ENCODE results near the gene PGK1.
"Not testable (repeated sequence)": the region's sequence is repeated elsewhere in the genome, so short reads cannot be mapped to it uniquely, and the experiment has no call there.

The PGK1 gene
- 377 to 615 (median 394) reads per million in 4 experiments for total RNA-seq

DNA sequence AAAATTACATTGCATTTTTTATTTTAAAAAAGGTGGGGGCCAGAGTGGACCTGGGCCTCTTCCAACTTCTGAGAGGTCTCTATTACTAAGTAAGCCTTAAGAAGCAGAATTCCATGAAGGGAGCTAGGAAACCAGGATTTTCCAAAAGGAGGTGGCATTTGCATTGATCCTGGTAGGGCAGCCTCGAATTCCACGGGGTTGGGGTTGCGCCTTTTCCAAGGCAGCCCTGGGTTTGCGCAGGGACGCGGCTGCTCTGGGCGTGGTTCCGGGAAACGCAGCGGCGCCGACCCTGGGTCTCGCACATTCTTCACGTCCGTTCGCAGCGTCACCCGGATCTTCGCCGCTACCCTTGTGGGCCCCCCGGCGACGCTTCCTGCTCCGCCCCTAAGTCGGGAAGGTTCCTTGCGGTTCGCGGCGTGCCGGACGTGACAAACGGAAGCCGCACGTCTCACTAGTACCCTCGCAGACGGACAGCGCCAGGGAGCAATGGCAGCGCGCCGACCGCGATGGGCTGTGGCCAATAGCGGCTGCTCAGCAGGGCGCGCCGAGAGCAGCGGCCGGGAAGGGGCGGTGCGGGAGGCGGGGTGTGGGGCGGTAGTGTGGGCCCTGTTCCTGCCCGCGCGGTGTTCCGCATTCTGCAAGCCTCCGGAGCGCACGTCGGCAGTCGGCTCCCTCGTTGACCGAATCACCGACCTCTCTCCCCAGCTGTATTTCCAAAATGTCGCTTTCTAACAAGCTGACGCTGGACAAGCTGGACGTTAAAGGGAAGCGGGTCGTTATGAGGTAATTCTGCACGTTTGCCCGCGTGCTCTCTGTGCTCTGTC lies at the start of gene PGK1:
Gene PGK1 (plus strand): TSS at position 626 of the 824 bp plus-strand sequence. CDS start 93 bp downstream, at position 719.
- DNase-seq, result peak; percentile 87

GRCh38 chrX:78063687-78064086 lies 40.4 kb upstream of the PGK1 start:
- no peak for DNase-seq

DNA sequence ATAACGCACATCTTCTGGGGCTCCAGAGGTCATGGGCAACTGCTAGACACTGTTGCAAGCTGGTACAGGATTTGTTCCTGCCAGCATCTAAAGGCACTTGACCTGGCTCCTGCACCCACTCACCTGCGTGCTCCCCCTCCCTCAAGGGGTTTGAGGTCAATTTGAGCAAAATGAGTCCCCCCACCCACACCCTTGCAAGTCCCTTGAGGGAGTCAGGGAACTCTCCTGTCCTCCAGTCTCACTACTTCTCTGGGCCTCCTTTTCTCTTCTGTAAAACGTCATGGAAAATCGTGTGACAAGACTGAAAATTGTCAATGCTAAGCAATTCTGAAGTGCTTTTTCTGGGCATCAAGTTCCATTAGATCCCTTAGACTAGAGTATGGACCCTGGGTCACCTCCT lies 39.9 kb upstream of the PGK1 start:
- no peak for DNase-seq

DNA sequence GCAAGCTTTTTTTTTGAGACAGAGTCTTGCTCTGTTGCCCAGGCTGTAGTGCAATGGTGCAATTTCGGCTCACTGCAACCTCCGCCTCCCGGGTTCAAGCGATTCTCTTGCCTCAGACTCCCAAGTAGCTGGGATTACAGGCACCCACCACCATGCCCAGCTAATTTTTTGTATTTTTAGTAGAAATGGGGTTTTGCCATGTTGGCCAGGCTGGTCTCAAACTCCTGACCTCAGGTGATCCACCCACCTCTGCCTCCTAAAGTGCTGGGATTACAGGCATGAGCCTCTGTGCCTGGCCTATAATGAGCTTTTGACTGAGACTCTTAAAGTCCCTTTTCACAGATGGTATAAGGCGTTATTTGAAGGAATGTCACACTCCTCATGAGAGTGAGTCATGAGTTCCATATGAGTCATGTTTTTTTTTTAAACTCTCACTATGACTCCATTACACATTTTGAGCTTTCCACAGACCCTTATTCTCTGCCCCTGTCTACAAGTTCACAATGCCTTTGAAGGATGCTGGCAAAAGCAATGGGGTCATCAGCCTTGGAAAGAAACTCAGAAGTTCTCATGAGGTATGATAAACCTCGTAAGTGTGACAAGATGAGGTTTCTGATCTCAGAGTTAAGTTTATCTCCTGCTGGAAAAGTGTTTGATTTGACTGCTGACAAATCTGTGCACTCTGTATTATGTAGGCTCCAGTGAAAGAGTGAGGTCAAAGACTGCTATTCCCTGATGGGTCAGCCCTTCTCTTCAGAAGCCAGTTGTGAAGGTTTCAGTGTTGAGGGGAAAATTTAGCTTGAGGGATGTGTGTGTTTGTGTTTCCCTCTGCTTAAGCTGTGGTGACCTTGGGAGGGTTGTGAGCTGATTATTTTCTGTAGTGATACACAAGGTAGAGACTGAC lies 39.1 kb upstream of the PGK1 start:
- DNase-seq, result not testable (repeated sequence)

DNA sequence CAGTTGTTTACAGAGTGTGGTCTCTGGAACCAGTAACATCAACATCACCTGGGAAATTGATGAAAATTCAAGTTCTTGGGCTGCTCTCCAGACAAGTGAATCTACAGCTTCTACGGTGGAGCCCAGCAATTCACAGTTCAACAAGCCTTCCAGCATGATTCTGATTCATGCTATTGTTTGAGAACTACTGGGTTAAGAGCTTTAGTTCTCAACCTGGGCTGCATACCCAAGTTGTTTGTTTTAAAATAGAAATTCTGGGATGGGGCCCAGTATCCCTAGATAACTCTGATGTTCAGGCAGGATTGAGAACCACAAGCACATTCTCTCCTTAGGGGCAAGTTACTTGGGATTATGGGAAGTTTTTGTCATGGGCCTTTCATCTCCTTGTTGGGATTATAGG lies 37.9 kb upstream of the PGK1 start:
- no peak for DNase-seq

DNA sequence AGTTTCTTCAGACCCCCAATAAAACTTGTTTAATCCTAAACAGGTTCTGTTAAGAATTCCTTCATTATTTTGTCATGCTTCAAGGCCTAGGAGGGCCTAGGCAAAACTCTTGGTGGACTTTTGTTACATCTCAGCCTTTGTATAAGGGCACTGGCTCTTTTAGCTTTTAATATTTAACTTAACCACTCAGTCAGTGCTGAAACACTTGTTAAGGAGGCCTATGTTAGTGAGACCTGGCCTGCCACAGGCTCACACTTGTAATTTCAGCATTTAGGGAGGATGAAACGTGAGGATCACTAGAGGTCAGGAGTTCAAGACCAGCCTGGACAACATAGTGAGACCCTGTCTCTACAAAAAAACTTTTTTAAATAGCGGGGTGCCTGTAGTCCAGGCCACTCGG lies 32.7 kb upstream of the PGK1 start:
- DNase-seq, result no peak

DNA sequence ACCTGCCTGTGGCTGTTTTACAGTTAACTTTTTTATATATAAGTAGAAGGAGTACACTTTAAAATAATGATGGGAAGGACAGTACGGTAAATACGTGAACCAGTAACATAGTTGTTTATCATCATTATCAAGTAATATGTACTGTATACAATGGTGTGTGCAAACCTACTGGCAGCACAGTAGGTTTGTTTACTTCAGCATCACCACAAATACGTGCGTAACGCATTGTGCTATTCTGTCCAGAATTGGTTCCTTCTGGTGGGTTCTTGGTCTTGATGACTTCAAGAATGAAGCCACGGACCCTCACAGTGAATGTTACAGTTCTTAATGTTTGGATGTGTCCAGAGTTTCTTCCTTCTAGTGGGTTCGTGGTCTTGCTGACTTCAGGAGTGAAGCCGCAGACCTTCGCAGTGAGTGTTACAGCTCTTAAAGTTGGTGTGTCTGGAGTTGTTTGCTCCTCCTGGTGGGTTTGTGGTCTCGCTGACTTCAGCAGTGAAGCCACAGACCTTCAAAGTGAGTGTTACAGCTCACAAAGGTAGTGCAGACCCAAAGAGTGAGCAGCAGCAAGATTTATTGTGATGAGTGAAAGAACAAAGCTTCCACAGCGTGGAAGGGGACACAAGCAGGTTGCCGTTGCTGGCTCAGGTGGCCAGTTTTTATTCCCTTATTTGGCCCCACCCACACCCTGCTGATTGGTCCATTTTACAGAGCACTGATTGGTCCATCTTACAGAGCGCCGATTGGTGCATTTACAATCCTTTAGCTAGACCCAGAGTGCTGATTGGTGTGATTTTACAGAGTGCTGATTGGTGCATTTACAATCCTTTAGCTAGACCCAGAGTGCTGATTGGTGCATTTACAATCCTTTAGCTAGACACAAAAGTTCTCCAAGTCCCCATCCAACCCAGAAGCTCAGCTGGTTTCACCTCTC lies 30.6 kb upstream of the PGK1 start:
- DNase-seq, result peak; percentile 18

GRCh38 chrX:78074088-78074487 lies 30.0 kb upstream of the PGK1 start:
- DNase-seq, result no peak

- DNase-seq, result no peak
These were observed 28.2 kb upstream of the PGK1 start for GRCh38 chrX:78075787-78076389.

GRCh38 chrX:78081413-78081812 lies 22.6 kb upstream of the PGK1 start:
- not testable (repeated sequence) for DNase-seq

DNA sequence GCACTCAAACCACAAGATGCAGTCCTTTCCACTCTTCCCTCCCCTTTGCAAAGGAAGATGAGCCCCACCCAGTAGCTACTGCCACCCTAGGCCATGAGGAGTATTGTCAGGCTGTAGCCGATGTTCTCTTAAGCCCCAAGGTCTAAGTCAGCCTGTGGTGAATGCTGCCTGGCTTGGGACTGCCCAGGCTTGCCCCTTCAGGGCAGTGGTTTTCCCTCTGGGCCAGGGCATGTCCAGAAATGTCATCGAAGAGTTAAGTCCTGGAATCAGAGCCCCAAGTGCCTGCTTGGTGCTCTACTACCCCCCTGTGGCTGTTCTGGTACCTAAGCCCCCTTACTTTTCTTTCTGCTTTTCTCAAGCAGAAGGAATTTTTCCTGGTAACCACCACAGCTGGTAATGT lies 11.8 kb upstream of the PGK1 start:
- no peak for DNase-seq

DNA sequence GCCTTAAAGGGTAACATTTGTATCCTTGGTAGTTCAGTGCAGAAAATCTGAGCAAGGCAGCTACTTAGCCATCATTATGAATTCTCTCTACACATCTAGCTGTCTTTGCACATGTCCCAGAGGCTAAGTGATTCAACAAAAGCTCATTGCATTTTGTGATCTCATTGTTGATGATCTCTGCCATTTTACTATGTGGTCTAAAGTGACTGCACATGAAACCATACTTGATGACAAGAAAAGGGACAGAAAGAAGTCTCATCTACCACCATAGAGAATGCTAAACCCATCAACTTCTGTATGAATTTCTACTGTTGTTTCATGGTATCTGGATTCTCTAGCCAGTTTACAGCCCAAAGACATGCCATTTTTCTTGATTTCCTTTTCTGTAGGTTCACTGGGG lies 5.9 kb upstream of the PGK1 start:
- DNase-seq, result no peak

- DNase-seq, result no peak
These were observed 2.0 kb upstream of the PGK1 start for GRCh38 chrX:78102091-78102490.

- no peak for DNase-seq
These were observed 936 bp upstream of the PGK1 start for GRCh38 chrX:78103001-78103622.

DNA sequence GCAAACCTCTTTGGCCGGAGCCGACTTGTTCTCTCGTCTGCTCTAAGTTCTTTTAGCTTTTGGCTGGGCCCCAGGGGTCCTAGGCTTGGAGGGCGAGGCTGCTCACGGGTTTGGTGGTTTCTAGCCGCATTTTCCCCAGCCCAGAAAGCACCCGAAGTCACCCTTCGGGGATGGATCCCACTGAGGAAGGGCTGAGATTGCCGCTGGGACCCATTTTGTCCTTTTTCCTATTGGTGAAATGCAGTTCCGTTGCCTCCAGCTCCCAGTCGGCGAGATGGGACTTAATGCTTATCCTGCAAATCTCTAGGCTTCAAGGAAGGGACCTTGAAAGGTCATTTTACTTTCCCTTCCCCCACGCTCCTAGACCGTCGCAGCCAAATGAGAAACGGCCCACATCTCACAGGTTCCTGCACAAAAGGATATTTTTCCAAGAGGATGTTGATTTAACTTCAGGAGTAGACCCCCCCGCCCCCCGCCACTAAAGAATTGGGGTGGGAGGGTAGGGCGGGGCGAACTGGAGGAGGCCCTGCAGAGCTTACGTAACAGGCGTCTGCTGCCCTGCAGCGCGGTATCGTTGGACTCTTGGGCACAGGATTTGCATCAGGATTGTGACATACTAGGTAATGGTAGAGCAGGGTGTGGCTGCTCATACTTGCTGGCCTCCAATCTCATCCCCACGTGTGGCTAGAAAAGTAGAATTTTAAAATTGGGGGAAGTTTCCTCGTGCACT lies 564 bp downstream of the PGK1 start:
- DNase-seq, result peak; percentile 9

GRCh38 chrX:78105944-78106650 lies 2.0 kb downstream of the PGK1 start:
- DNase-seq, result peak; percentile 0

DNA sequence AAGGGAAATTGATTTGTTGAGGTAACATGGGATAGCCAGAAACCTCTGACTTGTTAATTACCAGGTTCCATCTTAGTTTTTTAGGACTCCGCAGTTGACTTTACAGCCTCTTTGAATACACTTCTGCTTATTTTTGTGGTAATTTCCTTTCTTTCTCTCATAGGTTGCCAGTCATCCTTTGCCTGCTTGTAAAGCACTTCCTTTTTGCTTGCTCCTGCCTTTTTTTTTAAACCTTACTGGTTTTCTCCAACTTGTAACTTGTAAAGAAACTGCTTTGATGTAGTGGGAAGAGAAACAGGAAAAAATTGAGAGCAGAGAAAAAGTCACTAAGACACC lies 2.6 kb downstream of the PGK1 start:
- no peak for DNase-seq

DNA sequence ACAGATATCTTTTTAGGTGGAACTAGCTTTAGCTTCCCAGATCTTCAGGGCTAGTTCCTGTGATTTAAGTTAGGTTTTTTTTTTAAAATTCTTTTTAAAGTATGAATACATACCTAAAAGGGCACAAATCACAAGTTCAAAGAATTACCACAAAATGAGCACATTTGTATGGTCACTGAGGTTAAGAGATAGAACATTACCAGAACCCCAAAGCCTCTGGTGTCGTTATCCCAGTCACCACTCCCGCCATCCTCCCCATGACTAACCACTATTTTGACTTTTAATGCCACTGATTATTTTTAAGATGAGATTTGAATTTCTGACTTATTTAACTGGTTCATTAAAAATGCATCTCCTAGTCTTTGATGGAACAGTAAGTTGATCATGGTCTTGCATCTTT lies 5.4 kb downstream of the PGK1 start:
- DNase-seq, result no peak

DNA sequence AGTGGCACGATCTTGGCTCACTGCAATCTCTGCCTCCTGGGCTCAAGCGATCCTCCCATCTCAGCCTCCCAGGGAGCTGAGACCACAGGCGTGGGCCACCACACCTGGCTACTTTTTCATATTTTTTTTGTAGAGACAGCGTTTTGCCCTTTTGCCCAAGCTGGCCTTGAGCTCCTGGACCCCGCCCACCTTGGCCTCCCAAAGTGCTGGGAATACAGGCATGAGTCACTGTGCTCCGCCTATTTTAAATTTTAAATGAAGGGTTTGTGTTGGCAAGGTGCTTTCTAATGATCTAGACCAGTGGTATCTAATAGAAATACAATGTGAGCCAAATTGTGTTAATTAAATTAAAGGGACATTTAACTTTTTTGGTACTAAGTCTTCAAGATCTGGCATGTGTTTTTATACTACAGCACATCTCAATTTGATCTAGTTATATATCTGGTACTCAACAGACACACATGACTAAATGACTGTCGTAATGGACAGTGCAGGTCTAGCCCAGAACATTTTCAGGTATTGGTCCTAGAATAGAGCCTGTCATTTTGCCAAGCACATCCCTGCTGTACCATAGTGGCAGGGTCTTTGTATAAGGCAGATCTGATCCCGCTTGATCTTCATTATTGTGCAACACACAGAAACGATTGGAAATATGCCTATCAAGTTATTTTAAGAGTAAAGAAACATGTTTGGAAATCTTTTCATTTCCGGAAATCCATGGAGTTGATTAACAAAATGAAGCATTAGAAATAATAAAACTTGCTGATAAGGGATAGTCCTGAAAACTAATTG lies 7.3 kb downstream of the PGK1 start:
- no peak for DNase-seq

DNA sequence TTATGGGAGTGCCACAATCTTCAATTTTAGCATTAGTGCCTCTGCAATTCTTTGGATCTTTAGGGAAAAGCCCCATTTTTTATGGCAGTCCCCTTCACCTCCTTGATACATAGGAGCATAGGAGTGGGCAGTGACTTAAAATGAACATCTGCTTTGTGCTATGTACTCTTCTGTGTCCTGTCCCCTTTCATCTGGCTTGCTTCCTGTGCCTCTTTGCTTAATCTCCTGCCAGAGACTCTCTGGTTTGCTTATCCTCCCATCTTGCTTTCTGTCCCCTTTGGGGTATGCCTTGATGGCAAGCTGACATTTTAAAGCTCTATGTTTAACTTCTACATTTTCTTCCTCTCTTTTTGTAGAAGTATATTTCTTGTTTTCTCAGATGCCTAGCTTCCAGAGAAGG lies 12.3 kb downstream of the PGK1 start:
- no peak for DNase-seq
